OCI-LY1 (cell line): ENCODE results near the gene MME.

ENCODE experiments used
- EZH2 ChIP-seq: fragments of 200-600 bp; sonication (generic), shearing (Covaris generic); IDR thresholded peaks from 2 replicates; pipeline ENCODE4 v1.8.0; 2017; ENCODE audit warnings: borderline replicate concordance, mixed run types, mild to moderate bottlenecking, antibody characterized with exemption, low read length, moderate library complexity, mixed read lengths
- TF ChIP-seq, protein P1 (sequence below): fragments of 200-600 bp; sonication (generic), shearing (Covaris generic); IDR thresholded peaks from 2 replicates; pipeline ENCODE4 v1.5.1; 2017; ENCODE audit warnings: mild to moderate bottlenecking, antibody characterized with exemption, low read length, moderate library complexity, mixed read lengths

GRCh38 chr3:155208183-155208800, 128.2 kb downstream of the MME start:
- TF ChIP-seq, protein P1, sequence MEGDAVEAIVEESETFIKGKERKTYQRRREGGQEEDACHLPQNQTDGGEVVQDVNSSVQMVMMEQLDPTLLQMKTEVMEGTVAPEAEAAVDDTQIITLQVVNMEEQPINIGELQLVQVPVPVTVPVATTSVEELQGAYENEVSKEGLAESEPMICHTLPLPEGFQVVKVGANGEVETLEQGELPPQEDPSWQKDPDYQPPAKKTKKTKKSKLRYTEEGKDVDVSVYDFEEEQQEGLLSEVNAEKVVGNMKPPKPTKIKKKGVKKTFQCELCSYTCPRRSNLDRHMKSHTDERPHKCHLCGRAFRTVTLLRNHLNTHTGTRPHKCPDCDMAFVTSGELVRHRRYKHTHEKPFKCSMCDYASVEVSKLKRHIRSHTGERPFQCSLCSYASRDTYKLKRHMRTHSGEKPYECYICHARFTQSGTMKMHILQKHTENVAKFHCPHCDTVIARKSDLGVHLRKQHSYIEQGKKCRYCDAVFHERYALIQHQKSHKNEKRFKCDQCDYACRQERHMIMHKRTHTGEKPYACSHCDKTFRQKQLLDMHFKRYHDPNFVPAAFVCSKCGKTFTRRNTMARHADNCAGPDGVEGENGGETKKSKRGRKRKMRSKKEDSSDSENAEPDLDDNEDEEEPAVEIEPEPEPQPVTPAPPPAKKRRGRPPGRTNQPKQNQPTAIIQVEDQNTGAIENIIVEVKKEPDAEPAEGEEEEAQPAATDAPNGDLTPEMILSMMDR, result no peak
- TF ChIP-seq EZH2, result no peak
